Mammary epithelial cell (primary cell): ENCODE measurements around the gene POTEG.
"Not testable (repeated sequence)": the region's sequence is repeated elsewhere in the genome, so short reads cannot be mapped to it uniquely, and the experiment has no call there.

Experiments used
- CTCF ChIP-seq, 2 donors: IDR thresholded peaks in 1 of 2; conservative IDR thresholded peaks in 1 of 2; 2 replicates each; pipeline ENCODE4 v1.5.1; 2011 to 2012; ENCODE audit warnings: inconsistent platforms in 2 of 2, low read length in 2 of 2, mild to moderate bottlenecking in 2 of 2, control low read depth in 1 of 2, low read depth in 1 of 2; ENCODE audit not compliant: insufficient read depth in 1 of 2; ENCODE audit errors: extremely low read depth in 1 of 2
- EZH2 ChIP-seq: IDR thresholded peaks from 2 replicates; pipeline ENCODE4 v1.6.1; 2012; ENCODE audit warnings: low read length, inconsistent platforms, borderline replicate concordance

- TF ChIP-seq CTCF (conservative IDR thresholded peaks at IDR 0.05 in 1 of 2, IDR thresholded peaks at IDR 0.05 in 1 of 2; ENCODE audit: extremely low read depth in 1 of 2, insufficient read depth in 1 of 2, low read depth in 1 of 2, low read length in 2 of 2); EZH2: not testable (repeated sequence)
These were observed 2.9 kb upstream of the POTEG start for GRCh38 chr14:19437126-19437443.
